C1 segment of cervical spinal cord (tissue), 14 donors: ENCODE results near the gene CATSPER3.
A peak's percentile ranks its signal among the peaks of the same experiment; 100 is the strongest.

Experiments
- DNase-seq, 14 donors: peaks; one replicate each; lab custom pipeline; 2025; lab: John Stamatoyannopoulos, UW

Gene CATSPER3

DNA sequence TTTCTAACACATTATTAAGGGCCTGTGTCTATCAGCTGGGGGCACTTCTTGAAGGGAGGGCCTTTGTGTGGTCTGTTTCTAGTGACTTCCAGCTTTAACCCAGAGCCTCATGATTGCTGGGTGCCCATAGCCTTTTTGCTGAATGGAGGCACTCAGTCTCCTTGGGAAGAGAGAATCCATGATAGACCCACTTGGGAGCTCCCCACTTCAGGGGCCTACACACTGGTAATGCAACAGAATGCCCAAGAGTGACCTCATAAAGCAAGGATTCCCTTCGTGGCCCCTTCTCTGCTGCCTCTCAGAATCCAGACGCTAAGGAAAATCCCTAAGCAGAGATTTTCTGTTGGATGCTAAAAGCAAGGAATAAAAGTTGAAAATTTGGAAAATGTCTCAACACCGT, at the start of gene CATSPER3:
Gene CATSPER3 (plus strand): TSS at position 301 of the 400 bp plus-strand sequence. CDS start 85 bp downstream, at position 386.
- DNase-seq, result no peak

DNA sequence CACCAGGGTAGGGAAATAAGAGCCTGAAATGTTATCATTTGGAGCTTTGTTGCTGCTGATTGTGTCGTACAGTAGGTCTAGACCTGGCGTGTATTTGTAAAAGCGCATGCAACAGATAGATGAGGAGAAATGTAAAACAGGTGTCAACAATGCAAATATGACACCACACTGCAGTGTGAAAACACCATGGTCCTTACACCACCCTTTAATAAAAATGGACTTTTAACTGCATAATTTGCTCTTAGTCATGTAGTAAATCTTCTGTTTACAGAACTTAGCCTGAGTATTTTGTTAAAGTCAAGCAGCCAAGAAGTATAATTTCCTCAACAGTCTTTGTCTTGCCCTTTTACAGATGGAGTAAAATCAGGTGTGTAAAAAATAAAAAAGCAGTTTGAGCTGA, 48.8 kb upstream of the CATSPER3 start:
- no peak for DNase-seq

DNA sequence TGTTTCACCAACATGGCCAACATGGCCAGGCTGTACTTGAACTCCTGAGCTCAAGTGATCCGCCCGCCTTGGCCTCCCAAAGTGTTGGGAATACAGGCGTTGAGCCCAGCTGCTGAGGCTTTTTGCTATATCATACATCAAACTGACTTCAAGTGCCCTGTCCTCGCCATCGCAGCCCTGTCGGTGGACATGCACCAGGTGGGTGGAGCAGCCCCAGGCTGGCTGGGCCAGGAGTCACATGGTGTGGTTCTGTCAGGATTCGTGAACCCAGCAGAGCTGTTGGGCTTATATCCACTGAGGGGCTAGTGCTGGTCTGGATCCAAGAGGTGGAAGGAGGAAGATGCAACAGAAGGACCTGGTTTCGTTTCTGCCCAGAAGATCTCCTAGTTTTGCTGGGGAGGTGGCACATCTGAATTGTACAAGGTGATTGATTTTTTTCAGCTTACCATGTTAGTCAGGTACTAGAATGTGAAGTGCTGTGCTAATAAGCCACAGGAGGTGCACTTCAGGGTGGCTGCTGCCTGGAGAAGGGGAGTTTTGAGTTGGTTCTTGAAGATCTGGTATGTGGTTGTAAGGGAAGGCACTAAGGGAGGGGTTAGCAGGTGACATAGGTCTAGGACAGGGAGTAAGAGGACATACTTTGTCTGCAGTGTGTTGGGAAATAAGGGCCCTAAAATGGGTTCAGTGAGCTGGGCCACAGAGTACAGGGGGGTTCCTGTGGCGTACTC, 46.7 kb upstream of the CATSPER3 start:
- DNase-seq, result no peak

DNA sequence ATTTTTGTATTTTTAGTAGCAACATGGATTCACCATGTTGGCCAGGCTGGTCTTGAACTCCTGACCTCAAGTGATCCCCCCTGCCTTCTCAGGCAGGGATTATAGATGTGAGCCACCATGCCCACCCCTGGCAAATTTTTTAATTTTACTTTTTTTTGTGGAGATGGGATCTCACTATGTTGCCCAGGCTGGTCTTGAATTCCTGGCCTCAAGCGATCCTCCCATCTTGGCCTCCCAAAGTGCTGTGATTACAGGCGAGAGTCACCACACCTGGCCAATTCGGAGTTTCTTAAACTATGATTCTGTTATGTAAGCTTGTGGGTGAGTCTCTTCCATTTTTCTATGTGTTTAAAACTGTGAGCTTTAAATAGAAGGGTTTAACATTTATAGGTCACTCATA, 35.2 kb upstream of the CATSPER3 start:
- DNase-seq, result no peak

DNA sequence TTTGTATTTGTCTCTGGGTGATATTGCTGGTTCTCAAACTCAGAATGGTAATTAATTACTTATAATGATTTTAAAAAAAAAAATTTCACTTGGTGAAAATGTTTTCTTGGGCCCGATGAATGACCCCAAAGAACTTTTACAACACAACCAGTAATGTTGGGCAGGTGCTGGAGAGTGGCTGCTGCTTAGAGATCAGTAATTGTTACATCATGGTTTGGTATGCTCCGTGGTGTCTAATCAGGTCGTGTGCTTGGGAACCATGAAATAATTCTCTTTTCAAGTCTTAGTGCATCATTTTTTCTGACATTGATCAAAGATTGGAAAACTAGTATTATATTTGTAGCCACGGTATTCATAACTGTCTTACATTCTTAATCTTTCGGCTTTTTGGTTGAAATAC, 33.5 kb upstream of the CATSPER3 start:
- DNase-seq, result no peak

DNA sequence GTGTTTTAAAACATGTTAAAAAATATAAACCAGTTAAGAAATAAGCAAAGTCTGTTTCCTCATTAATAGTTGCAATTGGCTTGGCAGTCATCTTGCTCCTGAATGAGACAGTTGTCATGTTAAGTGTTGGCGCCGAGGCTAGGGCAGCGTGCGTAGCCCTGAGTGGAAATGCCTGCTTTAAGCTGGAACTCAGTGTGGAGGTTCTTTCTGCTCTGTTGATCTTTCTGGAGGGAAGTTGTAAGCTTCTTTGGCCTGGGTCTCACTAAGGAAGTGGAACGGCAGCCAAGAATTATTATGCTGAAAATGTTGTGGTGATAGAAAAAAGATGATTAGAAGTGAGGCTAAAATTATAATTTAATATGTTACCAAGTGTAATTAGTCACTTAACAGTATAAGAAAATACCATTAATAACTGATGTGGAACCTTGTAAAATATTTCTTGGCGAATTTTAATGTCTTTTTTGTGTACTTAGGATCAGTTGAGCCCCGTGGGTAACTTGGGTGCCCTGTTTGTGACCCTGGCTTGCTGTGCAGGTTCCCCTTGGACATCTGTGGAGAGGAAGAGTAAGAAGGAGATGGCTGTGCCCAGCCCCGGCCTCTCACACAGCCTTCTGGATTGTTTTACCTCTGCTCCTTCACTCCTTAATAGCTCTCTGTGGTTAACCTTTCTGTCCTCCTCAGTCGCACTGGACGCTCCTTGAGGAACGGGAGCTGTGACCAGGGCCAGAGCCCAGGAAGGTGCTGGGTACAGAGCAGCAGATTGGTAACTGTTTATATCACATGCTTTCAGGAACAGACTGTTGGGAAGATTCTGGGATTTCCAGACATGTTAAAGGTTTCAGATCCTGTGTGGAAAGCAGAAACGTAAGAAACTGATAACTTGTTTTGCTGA, 31.8 kb upstream of the CATSPER3 start:
- DNase-seq, result no peak

DNA sequence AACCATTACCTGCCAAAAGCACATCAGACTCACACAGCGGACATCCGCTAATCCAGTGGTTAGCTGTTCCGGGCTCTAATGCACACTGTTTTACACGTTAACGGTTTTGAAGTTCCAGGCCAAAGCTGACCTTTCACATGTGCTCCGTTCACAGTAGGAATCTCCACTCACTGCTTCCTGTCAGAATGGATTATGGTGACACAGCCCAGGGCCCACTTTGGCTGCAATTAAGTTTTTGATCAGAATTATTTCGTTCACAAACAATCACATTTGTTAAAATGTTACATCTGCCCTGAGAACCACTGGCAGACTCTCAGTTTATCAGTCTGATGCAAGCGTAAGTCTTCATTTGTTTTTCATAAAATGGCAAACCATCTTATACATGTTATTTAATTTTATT, 30.2 kb upstream of the CATSPER3 start:
- no peak for DNase-seq

DNA sequence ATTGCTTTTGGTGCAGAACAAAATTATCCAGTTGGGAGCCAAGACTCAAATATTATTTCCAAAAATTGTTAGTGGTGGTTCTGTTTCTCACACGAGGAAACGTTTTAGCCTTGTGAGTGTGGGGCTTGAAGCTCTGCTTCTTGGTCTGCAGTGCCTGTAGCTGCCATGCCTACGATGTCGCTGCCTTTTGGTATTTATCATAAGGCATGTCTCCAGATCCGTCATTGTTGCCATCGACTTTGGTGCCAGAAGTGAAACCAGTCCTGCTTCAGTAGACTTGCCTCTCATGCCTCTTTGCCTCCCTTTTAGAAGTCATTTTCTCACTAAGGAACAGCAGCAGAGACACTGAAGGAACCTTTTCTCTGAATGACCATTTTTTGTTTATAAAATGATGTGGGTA, 29.7 kb upstream of the CATSPER3 start:
- DNase-seq, result peak in 1 of 14 donors; percentile 10

DNA sequence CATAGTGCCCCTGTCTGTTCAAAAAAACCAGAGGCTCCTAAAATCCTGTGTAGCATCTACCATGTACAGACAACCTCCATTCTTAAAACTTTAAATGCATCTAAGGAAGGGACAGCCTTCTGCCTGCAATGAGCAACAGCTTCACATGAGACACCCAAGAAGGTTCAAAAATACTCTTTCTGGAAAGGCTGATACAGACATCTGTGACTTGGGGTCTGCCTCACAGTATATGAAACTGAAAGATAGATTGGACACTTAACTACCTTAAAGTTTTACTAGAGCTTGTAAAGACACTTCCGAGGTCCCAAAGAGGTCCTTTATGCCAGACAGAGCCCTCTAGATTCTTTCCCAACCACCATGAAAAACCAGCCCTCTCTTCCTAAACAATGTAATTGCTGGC, 28.2 kb upstream of the CATSPER3 start:
- DNase-seq, result no peak

DNA sequence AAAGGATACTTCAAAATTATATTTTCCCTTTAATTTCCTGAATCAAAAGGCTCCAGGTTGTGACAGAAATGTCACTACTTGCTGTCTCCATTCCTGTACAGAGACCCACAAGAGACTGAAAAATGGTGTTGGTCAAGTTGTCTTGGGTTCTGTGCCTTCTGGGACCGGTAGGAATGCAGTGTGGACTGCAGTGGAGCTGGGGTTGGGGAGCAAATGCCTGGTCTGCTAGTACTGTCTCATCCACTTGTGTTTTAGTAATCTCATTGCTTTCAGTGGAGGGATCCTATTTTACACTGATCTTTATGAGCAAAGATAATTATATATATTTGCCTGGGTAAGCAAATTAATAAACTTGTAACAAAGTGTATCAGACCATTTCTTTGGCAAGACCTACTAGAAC, 24.2 kb upstream of the CATSPER3 start:
- DNase-seq, result no peak

DNA sequence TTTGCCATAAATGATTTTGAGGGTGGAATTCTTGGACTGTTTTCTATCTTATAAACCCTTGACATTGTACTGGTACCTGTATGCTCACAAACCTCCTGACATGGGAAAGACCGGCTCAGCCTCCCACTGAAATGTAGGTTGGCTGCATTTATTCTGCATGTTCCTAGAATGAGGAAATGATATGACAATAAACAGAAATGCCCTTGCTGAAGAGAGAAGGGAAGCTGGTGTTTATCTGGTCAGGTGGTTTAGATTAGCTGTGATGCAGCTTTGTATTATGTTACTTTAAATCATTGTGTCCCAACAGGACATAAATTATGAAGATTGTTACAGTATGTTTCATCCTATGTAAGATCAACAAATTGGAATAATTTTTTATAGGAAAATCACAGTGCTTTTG, 23.1 kb upstream of the CATSPER3 start:
- no peak for DNase-seq

DNA sequence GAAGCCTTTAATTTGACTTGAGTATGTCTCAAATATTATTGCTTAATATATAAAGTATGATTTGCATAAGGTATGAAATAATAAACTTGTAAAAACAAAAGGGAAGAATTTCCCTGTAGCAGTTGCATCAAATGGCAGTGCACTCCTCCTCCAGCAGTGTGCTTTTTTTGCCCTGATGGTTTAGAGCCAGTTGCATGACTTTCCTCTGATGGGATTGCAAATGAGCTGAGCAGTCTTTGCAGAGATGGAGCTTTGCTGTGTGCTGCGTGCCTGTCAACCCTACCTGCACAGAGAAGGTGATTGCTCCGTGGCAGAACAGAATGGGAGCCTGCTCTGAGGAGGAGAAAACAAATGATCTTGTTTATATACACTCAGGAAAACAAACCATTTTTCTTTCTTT, 22.7 kb upstream of the CATSPER3 start:
- no peak for DNase-seq

DNA sequence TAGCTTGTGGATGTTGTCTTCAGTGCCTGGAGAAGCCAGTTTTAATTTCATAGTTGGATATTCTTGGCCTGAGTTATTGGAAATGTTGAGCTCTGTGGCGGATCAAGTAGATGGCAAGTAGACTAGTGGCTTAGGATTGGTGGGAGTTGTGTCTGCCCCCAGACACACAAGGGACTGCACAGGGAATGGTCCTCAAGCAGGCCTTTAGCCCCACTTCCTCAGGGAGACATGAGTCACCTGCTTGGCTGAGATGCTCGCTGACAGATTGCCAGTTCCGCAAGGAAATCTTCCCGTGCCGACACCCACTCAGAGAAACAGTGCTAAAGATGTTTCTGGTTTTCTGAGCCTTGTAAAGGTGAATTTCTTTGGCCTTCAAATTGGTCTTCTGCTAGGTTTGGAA, 18.8 kb upstream of the CATSPER3 start:
- DNase-seq, result no peak

DNA sequence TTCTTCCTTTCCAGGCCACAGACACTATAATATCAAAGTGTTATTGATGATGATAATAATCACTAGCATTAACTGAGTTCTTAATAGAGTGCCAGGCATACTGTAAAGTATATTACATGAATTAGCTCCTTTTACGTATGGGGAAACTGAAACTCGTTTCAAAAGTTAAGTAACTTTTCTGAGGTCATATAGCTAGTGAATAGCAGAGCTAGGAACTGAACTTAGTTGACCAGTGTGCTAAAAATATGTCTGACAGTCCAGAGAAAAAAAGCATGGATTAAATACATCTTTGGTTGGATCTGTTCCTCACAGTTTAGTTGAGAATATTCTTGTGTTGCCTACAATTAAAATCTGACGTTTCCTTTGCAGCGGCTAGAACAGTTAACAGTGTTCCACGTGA, 18.4 kb upstream of the CATSPER3 start:
- DNase-seq, result no peak

DNA sequence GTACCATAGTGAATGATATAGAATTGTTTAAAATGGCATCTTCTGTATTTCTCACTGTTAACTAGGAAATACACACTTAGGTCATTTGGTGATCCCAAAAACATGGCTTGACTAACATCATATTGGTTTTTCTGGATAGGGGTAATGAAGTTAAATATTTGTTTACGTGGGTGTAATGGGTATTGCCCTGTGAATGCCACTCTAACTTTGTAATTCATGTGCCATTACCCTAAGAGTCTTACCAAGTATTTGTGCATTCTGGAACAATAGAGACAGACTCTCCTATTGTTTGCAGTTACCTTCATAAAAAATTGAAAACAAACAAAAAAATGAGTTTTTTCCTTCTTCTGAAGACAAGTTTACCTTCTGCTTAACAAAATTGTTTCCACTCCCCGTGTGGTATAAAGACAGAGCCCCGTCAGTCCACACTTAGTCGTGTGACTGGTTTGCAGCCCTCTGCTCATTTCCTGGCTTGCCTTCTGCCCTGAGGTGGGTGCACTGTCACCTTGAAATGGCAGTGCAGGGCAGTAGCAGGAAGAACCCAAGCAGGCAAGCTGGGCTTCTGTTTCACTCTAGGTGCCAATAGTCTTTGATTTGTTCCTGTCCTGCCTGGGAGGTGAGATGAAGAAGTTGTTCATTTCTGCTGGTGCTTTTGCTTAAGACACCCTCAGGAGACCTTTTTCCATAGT, 9.6 kb upstream of the CATSPER3 start:
- DNase-seq, result no peak

DNA sequence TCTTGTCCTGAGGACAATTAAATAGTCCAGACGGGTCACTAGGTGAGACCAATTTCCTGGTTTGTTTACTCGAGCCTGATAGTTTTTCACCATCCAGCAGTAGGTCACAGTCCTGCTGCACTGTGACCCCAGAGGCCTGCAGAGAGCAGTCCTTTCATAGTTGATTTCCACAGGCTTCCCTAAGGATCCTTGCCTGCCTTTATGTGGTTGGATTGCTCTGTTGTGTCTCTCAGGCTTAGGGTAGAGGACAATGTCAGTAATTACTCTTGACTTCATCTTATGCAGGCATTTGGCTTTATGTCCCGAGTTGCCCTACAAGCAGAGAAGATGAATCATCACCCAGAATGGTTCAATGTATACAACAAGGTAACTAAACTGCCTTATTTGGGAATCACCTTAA, 9.0 kb upstream of the CATSPER3 start:
- no peak for DNase-seq

DNA sequence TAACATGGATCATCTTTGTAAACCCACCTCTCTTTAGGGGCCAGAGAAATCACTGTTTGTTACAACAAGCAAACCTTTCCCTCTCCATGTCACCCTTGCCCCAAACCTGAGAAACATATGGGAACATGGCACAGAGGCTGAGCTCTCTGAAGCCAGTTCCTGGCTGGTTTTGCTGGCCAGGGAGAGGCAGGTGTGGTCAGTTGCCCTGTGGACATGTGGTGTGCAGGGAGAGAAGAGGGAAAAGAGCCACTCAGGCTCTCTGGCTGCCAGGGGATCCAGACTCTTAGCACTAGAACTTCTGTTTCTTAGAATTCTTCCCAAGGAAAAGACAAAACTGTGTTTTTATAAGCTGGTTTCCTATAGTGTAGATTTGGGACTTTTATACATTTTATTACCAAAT, 4.6 kb upstream of the CATSPER3 start:
- DNase-seq, result no peak

DNA sequence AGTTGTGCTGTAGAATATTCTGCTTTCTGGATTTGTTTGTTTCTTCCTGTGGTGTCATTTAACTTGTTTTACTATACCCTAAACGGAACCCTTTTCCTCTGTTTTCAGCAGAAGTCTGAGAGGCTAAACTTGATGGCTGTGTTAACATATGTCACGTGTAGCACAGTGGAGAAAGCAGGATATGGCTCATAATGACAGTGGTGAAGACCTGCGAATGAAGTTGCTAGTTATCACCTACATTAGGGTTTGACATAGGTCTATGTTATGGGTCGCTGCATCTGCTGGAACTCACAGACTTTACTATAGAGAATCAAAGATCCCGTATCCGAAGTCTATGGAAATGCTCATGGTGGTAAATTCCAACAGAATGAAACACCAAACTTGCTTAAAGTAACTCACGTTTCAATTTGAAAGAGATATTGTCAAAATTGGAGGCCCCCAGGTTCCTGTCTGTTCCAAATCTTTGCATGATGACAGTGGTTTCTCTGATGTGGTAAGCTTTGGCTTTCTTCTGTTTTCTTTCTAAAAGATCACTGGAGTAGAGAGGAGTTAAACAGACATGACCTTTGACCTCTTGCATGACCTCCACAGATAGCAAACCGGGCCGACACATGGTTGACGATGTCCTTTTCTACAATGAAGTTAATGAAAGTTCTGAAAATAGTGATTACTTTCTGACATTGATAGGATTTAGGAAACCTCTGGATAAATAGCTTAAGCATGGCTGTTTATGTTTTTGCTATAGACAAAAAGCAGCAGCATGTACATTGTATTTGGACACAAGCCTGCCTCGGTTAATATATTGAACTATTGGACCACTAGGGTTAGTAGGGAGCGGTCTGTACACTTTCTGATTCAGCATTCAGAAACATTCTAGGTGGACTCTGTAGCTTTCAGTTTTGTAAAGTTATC, 3.1 kb upstream of the CATSPER3 start:
- DNase-seq, result no peak

DNA sequence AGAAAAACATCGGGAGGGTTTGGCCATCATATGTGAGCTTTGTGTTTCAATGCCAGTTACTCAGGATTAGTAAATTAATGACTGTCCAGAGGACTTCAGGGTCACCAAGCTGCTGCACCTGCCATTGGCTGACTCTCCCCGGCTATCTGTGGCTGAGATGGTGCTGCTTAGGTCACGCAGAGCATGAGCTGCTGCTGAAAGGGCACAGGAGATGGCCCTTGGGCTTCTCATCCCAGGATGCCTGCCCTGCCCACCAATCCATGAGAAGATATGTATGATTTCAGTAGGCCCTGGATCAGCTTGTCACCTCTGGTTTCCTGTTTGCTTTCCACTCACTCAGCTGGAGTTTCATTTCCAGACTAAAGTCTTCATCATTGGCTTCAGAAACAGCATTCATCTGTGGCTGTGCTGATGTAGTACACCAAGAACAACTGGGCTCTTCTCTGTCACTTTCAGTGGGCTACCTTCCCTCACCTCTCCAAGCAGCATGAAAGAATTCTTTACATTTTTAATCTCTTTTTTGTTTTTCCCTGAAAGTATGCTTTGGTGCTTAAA, 2.4 kb upstream of the CATSPER3 start:
- DNase-seq, result no peak

DNA sequence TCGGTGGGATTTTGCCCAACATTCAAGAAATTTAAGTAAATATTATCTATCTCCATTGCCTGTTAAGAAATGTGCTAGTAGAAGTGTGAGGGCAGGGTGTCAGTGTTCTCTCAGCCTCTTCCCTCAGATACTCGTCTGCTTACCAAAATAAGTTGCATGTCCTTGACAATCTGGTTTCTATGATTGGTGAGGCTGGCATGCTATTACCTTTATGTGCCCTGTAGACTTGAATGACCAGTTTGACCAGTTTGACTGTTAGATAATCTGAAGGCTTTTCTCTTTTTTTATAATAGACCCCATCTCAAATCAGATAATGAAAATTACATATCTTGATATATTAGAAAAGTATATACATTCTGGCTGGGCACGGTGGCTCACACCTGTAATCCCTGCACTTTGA, 348 bp downstream of the CATSPER3 start:
- no peak for DNase-seq

DNA sequence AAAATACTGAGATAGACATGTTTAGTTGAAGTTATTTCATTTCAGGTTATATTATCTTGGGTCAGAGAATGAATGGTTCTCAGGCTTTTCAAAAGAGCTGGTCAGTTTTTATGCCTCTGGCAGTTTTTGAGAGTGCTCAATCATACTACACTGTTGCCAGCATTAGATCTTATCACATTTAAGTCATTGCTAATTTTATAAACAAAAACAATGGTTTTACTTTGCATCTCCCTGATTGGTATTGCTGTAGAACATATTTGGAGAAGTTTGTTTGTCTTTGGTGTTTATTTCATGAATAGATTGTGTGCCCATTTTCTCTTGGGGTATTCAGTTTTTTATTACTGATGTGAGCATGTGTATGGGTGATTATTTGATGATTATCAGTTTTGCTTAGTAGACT, 1.5 kb downstream of the CATSPER3 start:
- no peak for DNase-seq
